ENCODE measurements around the gene ROS1.
"Not testable (repeated sequence)": the region's sequence is repeated elsewhere in the genome, so short reads cannot be mapped to it uniquely, and the experiment has no call there.

The ROS1 gene

DNA sequence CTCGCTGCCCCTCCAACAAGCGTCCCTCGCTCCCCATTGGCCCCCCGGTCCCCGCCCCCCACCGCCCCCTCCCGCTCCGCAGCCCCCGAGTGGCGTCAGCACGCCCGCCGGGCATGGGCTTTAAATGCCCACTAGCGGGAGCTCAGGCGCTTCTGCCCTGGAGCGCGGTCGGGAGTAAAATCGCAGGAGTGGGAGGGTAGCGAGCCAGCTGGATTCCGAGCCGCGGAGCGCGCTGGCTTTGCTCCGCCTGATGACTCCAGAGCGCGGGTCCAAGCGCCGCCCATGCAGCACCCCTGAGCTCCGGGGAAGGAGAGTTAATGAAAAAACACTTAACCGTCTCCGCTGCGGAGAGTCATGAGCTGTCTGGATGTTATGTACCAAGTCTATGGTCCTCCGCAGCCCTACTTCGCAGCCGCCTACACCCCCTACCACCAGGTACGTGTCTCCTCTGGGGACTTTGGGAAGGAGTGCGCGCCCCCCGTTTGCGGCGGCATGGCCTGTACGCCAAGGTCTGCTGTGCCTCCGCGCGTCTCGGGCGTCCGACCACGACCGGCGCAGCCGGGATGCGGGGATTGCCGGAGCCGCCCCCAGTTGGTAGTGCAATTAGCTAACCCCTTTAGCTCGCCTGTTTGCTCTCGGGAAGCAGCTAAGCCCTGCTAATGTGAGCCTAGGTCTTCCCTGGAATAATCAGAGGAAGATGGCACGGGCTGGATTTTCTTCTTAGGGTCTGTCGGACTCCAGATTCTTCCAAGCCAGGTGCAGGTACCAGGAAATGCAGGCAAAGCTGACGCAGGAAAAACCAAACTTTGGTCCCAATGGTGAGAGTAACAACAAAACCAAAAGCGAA is 160.1 kb downstream of the ROS1 start, which contains the start of gene VGLL2:
TSS of gene VGLL2 (plus strand) at position 149 of the 847 bp plus-strand sequence. CDS start at position 355, 206 bp downstream.
- no peak for DNase-seq

DNA sequence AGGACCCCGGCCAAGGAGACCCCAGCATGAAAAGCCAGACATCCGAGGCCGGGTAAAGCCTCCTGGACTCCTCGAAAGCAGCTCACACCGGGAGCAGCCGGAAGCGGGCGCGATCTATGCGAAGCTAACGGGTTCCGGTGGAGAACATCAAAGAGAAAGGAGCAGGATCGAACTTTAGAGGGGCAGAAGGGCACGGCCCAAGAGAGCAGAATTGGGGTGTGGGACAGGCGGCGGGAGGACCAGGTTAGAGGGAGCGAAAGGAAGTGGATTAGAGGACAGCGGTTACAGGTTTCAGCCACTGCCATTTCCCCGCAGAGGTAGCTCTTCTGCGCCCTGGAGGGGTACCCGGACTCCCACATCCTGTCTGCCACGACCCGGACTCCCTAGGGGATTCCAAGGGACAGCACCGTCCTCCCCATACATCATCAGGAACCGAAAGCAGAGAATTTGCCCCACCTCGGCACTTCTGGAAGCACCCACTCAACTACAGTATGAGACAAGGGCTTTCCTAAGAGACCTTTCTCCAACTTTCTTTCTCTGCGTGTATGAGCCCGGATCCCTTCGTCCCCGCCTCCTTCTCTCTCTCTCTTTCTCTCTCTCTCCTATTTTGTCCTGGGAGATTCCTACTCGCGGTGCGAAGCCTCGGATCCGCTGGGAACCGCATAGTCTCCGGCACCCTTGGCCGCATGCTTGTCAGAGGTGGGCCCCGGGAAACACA is 160.9 kb downstream of the ROS1 start:
- no peak for DNase-seq

DNA sequence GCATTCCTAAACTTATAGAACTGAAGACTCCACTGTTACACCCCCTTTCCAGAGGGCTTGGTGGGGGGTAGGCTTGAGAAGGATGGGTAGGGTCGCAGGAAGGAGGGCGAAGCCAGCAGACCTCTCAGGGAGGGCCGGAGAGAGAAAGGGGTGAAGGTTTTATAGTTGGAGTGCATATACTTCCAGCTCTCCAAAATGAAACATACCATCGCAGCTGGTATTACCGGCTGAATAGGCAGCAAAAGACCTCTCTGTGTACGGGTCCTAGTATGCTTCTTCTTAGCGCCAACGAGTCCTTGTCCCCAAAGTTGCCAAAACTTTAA is 161.4 kb downstream of the ROS1 start:
- no peak for DNase-seq

DNA sequence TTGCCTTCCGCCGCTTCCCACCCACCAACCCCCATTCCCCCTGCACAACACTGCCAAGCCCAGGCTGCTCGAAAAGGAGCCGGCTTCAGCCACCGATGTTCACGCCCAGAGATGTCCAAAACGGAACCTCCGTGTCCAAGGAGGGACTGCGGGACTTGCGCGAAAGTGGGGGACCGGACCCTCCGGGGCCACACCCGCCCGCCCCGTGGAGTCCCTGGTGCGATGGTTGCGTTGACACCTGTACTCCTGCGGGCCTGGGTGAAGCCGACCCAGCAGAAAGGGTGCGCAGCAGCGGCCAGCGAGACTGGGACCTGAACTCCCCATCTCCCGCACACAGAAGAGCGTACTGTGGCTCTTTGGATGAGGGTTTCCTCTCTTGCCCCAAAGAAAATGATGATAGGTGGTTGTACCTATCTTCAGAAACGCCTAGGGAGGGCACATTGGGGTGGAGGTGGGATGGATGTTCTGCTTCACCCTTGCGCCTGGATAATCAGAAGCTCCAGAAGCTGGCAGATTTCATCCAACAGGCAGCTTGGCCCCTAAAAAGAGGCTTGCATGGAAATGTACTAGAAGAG is 162.3 kb downstream of the ROS1 start:
- DNase-seq: no peak

DNA sequence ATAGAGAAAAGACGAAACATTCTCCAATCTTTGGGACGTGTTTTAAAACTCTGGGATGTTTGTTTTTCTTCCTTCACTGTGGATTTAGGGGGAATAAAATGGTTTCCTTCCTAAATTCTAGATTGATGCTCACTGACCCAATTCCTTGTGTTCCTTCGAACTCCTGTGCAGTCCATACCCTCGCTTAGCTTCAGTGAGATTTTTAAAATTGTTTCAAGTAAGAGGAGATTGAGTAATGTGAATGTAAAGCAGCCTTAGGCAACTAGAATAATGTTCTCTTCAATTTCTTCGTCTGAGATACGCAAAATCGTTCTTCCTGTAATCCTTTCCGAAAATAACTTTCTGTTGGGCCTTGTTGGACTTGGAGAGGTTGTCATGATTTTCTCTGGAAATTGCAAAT is 162.9 kb downstream of the ROS1 start:
- DNase-seq: no peak

DNA sequence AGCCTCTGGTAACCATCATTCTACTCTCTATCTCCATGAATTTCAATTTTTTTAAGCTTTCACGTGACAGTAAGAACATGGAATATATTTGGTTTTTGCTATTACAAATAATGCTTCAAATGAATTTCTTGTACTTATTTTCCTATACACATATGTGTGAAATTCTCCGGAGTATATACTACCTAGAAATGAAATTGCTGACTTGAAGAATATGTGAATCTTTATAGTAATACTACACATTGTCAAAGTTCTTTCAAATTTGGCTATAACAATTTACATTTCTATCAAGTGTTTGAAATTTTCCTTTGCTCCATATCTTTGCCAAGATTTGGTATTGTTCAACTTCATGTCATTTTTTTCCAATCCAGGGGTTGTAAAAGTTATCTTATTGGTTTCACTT is 172.0 kb downstream of the ROS1 start:
- no peak for DNase-seq

DNA sequence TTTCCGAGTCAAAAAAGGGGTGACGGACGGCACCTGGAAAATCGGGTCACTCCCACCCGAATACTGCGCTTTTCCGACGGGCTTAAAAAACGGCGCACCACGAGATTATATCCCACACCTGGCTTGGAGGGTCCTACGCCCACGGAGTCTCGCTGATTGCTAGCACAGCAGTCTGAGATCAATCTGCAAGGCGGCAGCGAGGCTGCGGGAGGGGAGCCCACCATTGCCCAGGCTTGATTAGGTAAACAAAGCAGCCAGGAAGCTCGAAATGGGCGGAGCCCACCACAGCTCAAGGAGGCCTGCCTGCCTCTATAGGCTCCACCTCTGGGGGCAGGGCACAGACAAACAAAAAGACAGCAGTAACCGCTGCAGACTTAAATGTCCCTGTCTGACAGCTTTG is 180.8 kb downstream of the ROS1 start:
- DNase-seq: not testable (repeated sequence)

DNA sequence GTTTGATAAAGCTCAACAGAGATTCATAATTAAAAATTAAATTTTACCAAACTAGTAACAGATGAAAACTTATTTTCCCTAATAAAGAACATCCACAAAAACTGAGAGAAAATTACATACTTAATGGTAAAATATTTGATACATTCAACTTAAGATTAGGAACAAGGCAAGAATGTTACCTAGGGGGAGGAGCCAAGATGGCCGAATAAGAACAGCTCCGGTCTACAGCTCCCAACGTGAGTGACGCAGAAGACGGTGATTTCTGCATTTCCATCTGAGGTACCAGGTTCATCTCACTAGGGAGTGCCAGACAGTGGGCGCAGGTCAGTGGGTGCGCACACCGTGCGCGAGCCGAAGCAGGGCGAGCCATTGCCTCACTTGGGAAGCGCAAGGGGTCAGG is 181.2 kb downstream of the ROS1 start:
- not testable (repeated sequence) for DNase-seq

All from stimulated activated CD4-positive, alpha-beta T cell treated with anti-CD3 and anti-CD28 coated beads, Interleukin-4, amount 100 ng/mL, for 1 hour (primary cell).